Measurements from ENCODE around the gene SUSD1. TPM values are rescaled to one million over a fixed set of nuclear protein-coding genes. Genes with fewer than 3 reads are reported as not detected.
A peak's percentile ranks its signal among the peaks of the same experiment; 100 is the strongest.

SUSD1 gene
- polyA plus RNA-seq, 3 donors: 31.7 to 41.4 (median 31.8) TPM

DNA sequence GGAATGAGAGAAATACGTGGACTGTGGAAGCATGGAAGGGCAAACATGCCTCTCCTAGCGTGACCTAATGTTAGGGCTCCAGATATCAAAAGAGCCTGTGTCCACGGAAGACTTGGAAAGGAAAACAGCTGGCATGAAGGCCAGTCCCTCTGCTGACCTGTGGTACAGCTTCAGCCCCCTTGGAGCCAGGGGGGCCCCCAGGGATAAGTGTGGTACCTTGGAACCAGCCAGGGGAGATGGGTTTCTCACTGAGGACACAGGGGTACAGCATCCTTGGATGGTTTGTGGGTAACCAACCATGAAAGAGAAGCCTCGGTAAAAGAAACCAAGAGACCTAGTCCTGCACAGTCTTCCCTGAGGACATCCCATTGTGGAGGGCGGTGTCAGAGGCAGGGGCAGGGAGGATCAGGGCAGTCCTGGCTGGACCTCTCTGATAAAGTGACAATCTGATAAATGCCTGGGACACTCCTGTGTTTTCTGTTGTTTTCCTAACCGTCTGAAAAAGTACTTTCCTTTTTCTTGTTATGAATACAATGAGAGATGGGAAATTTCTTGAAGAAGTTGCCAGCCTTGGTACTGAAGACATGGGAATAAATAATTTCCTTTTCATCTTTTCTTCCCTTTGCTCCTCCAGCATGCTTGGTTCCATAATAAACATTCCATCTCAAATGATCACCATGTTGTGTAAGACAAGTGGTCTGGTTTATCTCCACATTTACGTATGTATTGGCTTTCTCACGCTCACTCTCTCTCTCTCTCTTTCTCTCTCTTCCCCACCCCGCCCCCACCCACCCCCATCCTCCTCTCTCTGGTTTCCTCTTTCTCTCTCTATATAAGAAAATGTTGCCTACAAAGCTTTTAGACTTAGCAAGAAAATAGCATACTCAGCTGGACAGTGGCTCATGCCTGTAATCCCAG is 102.1 kb downstream of the SUSD1 start:
- DNase-seq (ENCODE audit: low read depth in 3 of 3, low spot score in 2 of 3): no peak

DNA sequence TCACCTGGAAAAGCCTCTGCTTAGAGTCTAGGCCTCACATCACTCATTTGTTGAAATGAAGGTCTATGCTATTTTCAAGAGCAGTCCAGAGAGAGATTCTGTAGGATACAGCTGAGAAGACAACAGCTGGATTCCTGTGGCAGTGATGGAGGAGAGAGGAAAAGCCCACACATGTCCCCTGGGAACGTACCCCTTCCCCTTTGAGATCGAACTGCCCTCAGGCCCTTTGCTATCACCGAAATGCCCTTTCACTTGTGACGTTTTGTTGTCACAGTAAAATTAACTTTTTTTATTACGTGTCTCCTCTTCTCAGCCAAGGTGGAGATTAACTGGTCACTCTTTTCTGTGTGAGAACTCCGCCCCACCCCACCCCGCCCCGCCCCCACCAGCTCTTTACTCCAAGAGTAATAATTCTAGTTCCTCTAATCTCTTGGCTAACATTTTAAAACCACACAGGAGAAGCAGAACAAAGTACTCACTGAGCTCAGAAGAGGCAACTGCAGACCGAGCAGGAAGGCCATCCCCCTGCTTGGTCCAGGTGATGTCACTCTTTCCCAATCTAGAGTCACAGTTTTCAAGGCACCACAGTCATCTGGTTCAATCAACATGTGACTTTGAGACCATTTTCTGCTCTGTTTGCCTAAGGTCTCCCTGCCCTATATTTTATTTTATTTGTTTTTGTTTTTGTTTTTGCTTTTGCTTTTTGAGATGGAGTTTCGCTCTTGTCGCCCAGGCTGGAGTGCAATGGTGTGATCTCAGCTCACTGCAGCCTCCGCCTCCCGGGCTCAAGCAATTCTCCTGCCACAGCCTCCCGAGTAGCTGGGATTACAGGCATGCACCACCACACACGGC is 105.6 kb downstream of the SUSD1 start:
- no peak for DNase-seq (ENCODE audit: low read depth in 3 of 3, low spot score in 2 of 3)

DNA sequence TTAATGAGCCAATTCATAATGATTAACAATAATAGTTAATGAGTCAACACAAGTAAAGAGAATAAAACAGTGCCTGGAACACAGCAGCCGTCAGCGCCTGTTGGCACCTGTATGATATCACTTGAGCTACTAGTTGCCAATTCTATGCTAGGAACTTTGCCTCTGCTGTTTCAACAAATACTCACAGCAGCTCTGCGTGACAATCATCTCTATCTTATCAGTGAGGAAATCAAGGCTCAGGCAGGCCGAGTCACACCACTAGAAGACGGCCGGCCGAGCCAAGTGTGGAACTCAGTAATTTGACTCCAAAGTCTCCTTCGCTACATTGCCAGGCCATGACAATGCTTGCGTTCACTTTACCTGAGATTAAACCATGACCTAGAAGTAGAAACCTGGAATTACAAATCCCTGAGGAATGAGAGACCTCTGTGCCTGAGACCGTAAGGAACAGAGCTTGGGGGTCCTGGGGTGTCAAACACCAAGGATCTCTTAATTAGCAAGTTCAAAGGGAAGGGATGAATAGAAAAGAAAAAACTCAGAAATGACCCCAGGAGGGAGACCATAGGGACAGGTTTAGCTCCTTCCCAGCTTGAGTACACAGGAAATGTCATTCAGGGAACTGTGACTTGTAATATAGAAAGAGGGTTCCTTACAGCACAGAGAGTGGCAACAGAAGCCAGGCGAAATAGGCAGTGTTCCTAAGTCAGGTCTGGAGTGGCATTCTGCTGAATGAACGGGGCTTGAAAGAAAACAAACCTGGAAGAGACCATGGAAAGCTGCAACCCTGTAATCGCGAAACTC is 109.1 kb downstream of the SUSD1 start:
- DNase-seq (ENCODE audit: low read depth in 3 of 3, low spot score in 2 of 3): no peak

DNA sequence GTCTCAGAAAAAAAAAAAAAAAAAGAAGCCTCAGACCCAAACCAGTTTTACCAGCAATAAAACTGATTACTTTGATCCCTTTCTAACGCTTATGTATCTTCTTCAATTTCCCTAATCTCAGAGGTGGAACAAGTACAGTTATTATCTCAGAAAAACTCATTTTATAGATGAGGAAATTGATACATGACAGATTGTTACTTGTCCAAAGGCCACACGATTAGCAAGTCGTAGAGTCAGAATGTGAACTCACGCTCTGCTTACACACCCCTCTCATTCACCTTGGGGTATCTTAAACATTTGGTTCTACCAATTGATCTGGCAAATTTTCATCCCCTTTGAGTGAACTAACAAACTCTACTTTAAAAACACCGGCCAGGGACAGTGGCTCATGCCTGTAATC is 110.2 kb downstream of the SUSD1 start:
- DNase-seq (ENCODE audit: low read depth in 3 of 3, low spot score in 2 of 3): no peak

DNA sequence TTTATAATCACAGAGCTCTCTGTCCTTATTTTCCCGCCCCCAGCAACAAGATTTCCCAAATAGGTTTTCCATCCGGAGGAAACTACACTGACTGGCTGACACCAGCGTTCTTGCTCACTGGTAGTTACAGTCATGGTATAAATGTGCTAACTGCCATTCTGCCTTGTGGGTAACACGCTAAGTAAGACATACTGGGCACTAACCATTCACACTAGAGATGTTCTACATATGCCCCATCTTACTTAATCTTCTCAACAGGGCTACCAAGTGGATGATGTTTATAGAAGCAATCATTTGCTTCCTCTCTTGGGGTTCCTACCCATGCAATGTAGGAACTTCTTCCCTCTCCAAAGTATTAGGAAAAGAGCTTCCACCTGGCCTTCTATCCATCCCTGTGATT is 111.5 kb downstream of the SUSD1 start:
- DNase-seq (ENCODE audit: low read depth in 3 of 3, low spot score in 2 of 3): no peak

DNA sequence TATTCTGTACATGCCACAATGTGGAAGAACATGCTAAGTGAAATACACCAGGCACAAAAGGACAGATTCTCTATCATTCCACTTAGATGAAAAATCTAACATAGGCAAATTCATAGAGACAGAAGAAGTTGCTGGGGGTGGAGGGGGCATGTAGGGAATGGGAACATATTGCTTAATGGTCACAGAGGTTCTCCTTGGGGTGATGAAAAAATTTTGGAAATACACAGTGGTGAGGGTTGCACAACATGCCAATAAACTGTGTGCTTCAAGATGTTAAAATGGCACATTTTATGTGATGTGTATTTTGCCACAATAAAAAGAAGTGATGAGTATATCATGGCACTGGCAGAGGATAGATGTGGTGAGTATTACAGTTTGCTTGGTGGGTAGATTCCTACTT is 111.9 kb downstream of the SUSD1 start:
- no peak for DNase-seq (ENCODE audit: low read depth in 3 of 3, low spot score in 2 of 3)

DNA sequence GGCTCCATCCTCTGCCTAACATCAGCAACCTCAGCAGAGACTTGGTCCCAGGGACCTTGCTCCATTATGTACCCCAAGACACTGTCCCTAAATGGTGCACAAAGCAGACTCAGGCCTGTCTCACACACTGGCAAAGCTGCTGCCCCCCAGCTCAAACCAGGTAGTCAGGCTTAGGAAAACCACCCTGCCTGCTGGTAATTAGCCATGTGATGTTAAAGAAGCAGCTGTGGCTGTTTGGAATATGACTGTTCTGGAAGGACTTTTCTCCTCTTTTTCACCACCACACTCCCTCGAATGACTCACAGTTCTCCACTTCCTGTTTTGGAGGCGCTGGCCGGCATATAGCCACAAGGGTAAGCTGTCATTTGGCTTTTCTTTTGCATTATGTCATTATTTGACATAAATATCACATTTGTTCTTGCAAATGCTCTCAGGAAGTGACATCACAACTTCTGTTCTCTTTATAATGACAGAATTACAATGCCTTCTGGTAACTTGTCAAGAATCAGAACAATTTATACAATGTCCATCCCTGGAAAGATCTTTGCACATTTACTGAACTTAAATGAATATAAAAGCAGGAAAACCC is 113.9 kb downstream of the SUSD1 start:
- no peak for DNase-seq (ENCODE audit: low read depth in 3 of 3, low spot score in 2 of 3)

DNA sequence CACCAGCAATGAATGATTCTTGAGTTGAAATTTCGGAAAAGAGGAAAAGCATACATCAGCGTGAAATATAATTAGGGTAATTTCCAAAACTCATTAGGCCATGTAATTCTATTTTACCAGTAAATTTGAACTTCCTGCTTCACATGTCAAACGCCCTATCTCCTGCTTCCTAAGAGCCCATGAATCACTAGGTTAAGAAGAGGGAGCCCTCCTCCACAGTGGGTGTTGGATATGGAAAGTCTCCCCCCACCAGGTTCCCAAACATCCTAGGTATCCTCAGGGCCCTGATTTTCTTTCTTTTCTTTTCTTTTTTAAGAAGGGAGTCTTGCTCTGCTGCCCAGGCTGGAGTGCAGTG is 115.2 kb downstream of the SUSD1 start:
- DNase-seq (ENCODE audit: low read depth in 3 of 3, low spot score in 2 of 3): no peak

DNA sequence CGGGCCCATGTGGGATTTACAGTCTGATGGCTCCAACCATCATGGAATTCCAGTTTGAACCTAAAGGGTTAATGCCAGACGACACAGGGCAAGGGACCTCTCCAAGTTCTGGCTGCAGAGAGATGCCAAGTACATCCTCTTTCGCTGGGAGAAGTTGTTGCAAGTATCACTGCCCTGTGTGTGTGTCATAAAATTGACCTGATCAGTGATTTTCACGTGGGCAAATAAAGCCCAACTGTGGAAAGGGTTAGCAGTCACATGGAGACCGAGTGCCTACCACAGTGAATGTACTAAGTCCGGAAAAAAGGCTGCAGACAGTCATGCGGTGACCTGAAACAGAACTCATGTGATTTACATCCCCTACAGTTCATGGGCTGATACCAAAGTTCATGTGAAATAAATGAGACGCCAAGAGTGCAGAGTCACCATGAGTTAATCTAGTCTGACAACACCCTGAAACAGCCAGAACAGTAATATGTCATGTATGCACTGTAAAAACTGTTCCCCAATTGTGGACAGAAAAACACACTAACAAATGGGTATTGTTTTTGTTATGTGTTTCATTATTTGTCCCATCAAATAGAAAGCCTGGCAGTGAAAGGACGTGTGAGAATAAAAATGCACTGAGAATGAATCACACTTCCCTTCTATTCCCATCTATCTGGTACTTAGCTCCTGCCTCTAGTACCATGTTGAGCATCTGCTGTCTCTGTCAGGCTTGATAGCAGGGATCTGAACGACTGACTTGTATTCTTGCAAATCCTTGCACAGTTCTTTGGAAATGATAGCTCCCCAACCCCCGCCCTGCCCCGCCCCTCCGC is 115.7 kb downstream of the SUSD1 start:
- no peak for DNase-seq (ENCODE audit: low read depth in 3 of 3, low spot score in 2 of 3)

DNA sequence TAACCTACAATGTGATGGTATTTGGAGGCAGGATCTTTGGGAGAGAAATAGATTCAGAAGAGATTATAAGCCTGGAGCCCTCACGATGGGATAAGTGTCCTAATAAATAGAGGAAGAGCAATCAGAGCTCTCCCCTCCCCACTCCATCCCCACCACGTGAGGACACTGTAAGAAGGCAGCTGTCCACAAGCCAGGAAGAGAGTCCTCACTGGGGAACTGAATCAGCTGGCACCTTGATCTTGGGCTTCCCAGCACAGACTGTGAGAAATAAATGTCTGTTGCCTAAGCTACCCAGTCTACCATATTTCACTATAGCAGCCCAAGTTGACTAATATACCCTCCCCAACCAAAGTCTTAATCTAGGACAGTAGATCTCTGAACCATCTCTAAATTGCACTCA is 118.1 kb downstream of the SUSD1 start:
- no peak for DNase-seq (ENCODE audit: low read depth in 3 of 3, low spot score in 2 of 3)

DNA sequence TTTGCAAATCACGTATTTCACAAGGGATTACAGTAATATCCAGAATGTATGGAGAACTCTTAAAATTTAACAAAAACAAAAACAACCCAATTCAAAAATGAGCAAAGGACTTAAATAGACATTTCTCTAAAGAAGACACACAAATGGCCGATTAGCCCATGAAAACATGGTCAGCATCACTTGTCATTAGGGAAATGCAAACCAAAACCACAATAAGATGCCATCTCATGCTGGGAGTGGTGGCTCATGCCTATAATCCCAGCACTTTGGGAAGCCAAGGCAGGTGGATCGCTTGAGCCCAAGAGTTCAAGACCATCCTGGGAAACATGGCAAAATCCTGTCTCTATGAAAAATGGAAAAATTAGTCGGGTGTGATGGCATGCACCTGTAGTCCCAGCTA is 120.2 kb downstream of the SUSD1 start:
- DNase-seq (ENCODE audit: low read depth in 3 of 3, low spot score in 2 of 3): no peak

DNA sequence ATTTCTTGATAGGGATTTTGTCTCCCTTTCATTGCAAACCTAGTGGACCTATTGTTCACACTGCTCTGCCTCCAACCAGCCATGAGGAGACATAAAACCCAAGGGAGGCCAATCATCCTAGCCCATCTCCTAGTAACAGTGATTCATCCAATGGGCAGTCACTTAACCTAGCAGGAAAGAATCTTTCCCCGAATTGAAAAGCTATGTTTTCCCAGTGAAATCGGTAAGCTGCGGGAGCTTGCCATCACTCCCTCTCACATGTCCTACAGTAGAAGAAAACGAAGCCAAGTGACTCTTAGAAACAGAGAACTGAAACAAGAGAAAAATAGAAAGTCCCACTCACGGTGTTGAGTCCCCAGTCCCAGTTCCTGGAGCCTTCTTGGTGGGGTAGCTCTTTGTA is 123.3 kb downstream of the SUSD1 start:
- DNase-seq (ENCODE audit: low read depth in 3 of 3, low spot score in 2 of 3): no peak

DNA sequence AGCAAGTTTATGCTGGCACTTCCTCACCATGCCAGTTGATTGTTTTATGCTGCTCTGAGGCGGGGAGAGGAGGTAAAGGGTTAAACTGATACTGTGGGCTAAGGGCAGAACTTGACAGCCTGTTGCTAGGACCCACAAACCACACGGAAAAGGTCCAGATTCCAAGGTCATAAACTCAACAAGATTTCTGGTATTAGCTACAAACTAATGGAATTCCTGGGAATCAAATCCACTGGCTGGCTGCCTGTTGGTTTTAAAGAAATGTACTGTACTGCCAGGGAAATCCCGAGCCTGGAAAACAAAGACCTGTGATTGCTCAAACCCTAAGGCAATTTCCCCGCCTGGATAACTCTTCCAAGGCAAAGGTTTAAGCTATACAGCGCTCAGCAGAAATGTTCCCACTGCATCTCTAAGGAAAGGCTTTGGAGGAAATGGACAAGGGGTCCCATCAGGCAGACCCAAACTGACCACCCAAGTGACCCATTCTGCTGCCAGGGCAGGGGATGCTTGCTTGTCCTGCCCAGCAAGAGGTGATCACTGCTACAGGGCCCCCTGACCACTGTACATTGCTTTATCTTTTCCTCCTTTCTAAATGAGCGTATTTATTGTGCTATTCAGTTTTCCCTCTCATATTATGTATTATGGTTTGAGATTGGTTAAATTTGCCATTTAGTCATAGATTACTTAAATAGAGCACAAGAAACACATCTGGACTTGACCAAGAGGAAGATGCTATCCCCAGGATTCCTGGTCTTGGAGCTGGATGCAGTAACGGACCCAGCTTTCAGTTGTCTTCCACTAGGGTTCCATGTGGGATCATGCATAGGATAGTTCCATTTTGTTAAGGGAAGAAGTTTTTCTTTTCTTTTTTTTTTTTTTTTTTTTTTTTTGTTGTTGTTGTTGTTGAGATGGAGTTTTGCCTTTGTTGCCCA is 124.3 kb downstream of the SUSD1 start:
- DNase-seq (ENCODE audit: low read depth in 3 of 3, low spot score in 2 of 3): peak in 1 of 3 donors; percentile 44

DNA sequence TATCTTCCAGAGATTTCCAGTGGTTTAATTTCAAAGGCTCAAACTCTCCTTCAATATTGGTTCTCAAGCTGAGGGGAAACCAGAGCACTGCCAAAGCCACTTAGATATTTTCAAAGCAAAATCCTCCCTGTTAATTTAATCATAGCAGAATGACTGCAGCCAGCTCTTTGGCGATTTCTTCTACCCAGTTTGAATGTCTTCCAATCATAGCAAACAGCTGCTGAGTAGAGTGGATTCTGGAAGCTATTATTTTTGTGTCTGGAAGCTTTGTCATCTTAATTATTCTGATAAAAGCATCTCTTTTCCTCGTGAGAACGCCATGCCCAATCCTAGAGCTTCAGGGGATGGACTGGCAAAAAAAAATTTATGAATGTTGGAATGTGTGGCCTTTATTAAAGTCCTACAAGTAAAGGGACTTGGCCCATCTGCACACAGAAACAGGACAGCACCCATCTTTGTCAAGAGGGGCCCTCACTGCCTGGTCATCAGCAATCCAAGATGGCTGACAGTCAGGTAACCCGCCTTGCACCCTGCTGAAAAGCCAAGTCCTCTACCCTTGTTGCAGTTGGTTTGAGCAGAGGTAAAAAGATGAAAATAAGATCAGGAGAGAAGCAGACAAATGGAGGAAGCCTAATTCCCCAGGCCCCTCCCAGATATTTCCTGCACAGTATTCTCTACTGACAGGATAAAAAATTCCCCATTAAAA is 125.1 kb downstream of the SUSD1 start:
- DNase-seq (ENCODE audit: low read depth in 3 of 3, low spot score in 2 of 3): no peak

DNA sequence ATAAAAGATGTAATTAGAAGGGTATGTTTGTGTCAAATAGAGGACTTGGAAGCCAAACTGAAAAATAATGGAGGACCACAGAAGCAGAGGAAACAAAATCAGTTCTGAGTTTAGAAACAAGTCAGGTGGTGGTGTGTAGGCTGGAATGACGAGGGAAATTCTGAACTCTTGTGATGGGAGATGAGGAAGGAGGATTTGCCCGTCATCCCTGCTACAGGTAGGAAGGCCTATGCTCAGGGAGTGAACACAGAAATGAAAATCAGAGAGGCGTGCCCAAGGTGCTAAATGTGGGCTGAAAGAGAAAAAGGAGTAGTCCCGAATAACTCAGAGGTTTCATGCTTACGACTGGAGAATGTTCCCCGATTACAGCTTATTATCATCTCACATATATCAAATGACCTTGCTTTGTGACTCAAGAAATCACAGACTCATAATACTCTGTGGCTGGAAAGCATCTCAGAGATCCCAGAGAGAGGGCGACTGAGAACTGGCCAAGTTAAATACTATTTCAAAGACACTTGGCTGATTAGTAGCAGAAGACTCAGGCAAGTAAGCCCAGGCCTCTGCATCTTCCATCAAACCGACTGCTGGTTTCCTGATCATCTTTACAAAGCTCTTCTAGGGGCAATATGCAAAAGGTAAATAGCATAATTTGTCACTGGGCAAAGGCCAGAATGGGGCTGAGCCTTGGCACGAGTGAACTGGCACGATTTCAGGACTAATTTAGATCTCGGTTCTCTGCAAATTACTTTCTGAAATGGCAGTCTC is 126.0 kb downstream of the SUSD1 start:
- no peak for DNase-seq (ENCODE audit: low read depth in 3 of 3, low spot score in 2 of 3)

DNA sequence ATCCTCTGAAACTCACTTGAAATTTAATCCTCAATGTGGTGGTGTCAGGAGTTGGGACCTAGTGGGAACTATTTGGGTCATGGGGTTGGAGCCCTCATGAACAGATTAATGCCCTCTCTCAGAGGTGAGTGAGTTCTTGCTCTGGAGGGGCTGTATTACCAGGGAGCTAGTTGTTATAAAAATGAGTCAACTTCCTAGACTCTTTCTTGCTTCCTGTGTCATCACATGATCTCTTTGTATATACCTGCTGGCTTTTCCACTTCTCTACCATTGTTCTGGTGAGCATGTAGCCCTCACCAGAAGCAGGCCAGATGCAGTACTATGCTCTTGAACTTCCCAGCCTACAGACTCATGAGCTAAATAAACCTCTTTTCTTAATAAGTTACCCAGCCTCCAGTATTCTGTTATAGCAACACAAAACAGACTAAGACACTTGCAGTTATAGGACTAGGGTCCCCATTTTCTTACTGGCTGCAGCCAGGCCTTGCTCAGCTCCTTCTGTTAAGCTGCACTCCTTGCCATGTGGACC is 127.5 kb downstream of the SUSD1 start:
- DNase-seq (ENCODE audit: low read depth in 3 of 3, low spot score in 2 of 3): no peak

DNA sequence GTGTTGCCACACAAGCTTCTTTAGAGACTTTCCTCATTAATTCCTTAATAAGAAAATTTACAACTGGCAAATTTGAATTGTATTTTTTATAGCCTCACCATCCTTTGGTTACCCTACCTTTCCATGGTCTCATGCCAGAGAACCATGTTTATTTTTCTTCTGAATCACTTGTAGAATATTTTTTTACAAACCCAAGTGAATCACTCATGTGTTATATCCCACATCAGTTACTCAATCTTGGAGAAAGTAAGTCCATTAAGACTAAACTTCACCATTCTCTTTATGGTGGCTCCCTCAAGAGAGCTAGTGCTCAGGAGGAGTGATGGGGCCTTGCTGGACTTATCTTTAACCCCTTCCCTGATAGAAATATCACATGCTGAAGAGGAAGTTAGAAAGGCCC is 128.9 kb downstream of the SUSD1 start:
- no peak for DNase-seq (ENCODE audit: low read depth in 3 of 3, low spot score in 2 of 3)

All from right renal cortex interstitium (tissue), 3 donors.